GM18951 (cell line): ENCODE data around the gene PCSK2.
"Not testable (repeated sequence)": the region's sequence is repeated elsewhere in the genome, so short reads cannot be mapped to it uniquely, and the experiment has no call there.

ENCODE experiments used
- POLR2A ChIP-seq: IDR thresholded peaks from 4 replicates; pipeline ENCODE4 v1.6.1; 2011; ENCODE audit warnings: mild to moderate bottlenecking; ENCODE audit not compliant: insufficient read length, insufficient read depth; ENCODE audit errors: extremely low read depth
- in situ Hi-C: fragments of 300-500 bp; cut with MboI; formaldehyde crosslinking; loops from one replicate; pipeline ENCODE4 v1.12.0; 2022; ENCODE audit warnings: low sequenced_read_pairs, mixed read lengths, inconsistent platforms; ENCODE audit not compliant: unreplicated experiment

The PCSK2 gene

GRCh38 chr20:17226410-17227218, at the start of gene PCSK2:
Gene PCSK2 (plus strand): TSS chr20:17227040. CDS start chr20:17227306, 266 bp downstream.
- in situ Hi-C loops, result no loop called here
- TF ChIP-seq POLR2A, result no peak

GRCh38 chr20:17177341-17177740, 49.5 kb upstream of the PCSK2 start:
- in situ Hi-C loops, result no loop called here

GRCh38 chr20:17179840-17180239, 47.0 kb upstream of the PCSK2 start:
- TF ChIP-seq POLR2A, result no peak
- in situ Hi-C loops, result no loop called here

More at GRCh38 chr20:17177341-17177740, 49.5 kb upstream of the PCSK2 start:
- no peak for TF ChIP-seq POLR2A

GRCh38 chr20:17189976-17190695, 36.7 kb upstream of the PCSK2 start:
- TF ChIP-seq POLR2A, result no peak
- in situ Hi-C loops, result no loop called here

GRCh38 chr20:17197041-17197440, 29.8 kb upstream of the PCSK2 start:
- in situ Hi-C loops, result no loop called here
- no peak for TF ChIP-seq POLR2A

DNA sequence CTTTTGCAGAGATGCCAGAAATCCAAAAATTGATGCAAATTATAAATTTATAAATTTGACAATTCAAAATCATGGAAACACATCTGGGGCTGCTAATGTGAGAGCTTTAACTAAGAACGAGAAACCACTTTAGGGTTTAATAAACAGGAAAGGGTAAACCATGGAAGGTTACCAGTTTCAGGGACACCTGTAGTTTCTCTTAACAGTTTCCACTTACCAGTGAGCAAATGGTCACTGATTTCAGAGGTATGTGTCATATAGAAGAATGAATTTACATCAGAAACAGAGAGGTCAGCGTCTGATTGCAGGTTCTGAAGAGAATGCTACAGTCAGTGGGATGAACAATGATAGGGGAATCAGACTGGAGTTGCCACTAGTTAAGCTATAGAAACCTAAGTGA, 24.8 kb upstream of the PCSK2 start:
- in situ Hi-C loops, result no loop called here
- TF ChIP-seq POLR2A, result no peak

DNA sequence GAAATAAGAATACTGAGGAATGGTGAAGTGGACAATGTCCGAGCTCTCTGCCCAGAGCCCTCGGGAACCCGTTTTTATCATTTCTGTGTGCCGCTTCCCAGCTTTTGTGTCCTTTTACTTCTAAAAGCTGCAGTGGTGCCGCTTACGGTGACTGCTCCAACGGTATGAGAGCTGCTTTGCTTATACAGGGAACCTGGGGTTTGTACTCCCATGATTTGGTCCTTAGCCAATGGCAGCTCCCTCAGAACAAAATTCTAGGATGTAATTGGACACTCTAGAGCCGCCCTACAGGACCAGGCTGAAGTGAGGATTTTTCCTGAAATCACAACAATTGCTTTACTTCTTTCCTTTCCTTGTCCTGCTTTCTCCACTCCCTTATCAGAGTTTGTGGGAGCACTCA, 24.2 kb upstream of the PCSK2 start:
- TF ChIP-seq POLR2A, result no peak
- in situ Hi-C loops, result no loop called here

DNA sequence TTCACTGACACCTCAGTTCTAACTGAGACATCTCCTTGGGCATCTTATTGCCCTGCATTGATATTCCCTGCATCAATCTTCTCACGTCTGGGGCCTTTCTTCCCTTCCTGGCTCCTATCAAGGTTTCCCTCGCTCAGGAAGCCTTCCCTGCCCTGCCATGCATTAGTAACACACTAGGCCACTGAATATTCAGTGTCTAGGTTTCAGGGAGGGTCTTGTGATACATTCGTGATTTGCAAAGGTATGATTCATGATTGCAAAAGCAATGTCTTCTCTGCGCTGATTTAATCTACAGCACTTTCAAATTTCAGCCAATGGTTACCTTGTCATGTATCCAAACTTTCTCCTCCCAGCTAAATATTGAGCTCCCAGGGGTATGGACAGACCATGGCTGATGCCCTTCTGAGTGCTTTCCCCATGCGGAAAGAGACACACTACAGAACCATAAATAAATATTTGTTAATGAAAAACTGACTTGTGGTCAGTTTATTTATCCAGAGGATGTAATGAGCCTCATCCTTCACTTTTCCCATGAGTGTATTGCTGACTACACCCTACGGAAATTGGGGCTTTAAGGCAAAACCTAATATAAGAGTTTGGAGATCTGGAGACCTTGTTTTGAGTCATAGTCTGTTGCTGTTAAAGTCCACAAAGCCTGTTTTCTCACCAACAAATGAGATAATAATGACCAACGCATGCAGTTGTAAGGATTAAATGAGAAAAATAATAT, 21.6 kb upstream of the PCSK2 start:
- in situ Hi-C loops, result no loop called here
- TF ChIP-seq POLR2A, result no peak

- in situ Hi-C loops, result no loop called here
- no peak for TF ChIP-seq POLR2A
Observed at GRCh38 chr20:17210387-17210786, 16.5 kb upstream of the PCSK2 start.

GRCh38 chr20:17210983-17211382, 15.9 kb upstream of the PCSK2 start:
- in situ Hi-C loops, result no loop called here
- TF ChIP-seq POLR2A, result no peak

GRCh38 chr20:17215167-17215566, 11.7 kb upstream of the PCSK2 start:
- TF ChIP-seq POLR2A, result no peak

GRCh38 chr20:17219856-17220255, 7.0 kb upstream of the PCSK2 start:
- in situ Hi-C loops, result not testable (repeated sequence)

More at GRCh38 chr20:17215167-17215566, 11.7 kb upstream of the PCSK2 start:
- in situ Hi-C loops, result no loop called here

- in situ Hi-C loops, result no loop called here
- no peak for TF ChIP-seq POLR2A
Observed at GRCh38 chr20:17223553-17223952, 3.3 kb upstream of the PCSK2 start.

- TF ChIP-seq POLR2A, result no peak
- in situ Hi-C loops, result no loop called here
Observed at GRCh38 chr20:17225851-17226409, 910 bp upstream of the PCSK2 start.

- no peak for TF ChIP-seq POLR2A
- in situ Hi-C loops, result no loop called here
Observed at GRCh38 chr20:17227219-17227575, 357 bp downstream of the PCSK2 start.
